Fibroblast of mammary gland (primary cell): Measurements from ENCODE around the gene EDN2.

Source experiments
- DNase-seq: peaks from one replicate; pipeline ENCODE4 v3.0.0-alpha.2; 2010; ENCODE audit warnings: low read depth
- H3K4me3 ChIP-seq: 2 replicates; pipeline ENCODE4 v1.5.1; 2011; ENCODE audit warnings: low read depth, mild to moderate bottlenecking, low read length, moderate library complexity; ENCODE audit not compliant: control insufficient read depth
- TF ChIP-seq, protein P1 (sequence below): conservative IDR thresholded peaks from 2 replicates; pipeline ENCODE4 v1.5.1; 2011; ENCODE audit warnings: low read depth, low read length, inconsistent platforms; ENCODE audit not compliant: control insufficient read depth, insufficient read depth

Gene EDN2

DNA sequence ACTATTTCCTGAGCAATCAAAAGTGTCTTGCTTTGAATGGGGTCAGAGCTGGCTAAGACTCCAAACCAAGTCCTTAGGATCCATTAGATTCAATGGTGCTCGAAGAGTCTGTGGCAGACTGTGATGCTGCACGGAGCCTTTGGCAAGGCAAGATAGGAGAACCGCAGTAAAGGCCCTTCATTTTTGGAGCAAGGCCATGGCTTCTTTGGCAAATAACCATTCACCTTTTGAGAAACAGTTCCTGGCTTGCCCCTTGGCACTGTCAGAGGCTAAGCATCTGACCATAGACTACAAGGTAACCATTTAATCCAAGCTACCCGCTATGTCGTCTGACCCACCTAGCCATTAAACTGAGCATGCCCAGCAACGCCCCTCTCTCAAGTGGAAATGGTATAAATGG is 45.2 kb downstream of the EDN2 start:
- H3K4me3 ChIP-seq = no peak overlapping the region
- TF ChIP-seq, protein P1, sequence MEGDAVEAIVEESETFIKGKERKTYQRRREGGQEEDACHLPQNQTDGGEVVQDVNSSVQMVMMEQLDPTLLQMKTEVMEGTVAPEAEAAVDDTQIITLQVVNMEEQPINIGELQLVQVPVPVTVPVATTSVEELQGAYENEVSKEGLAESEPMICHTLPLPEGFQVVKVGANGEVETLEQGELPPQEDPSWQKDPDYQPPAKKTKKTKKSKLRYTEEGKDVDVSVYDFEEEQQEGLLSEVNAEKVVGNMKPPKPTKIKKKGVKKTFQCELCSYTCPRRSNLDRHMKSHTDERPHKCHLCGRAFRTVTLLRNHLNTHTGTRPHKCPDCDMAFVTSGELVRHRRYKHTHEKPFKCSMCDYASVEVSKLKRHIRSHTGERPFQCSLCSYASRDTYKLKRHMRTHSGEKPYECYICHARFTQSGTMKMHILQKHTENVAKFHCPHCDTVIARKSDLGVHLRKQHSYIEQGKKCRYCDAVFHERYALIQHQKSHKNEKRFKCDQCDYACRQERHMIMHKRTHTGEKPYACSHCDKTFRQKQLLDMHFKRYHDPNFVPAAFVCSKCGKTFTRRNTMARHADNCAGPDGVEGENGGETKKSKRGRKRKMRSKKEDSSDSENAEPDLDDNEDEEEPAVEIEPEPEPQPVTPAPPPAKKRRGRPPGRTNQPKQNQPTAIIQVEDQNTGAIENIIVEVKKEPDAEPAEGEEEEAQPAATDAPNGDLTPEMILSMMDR = no peak
- DNase-seq = no peak

DNA sequence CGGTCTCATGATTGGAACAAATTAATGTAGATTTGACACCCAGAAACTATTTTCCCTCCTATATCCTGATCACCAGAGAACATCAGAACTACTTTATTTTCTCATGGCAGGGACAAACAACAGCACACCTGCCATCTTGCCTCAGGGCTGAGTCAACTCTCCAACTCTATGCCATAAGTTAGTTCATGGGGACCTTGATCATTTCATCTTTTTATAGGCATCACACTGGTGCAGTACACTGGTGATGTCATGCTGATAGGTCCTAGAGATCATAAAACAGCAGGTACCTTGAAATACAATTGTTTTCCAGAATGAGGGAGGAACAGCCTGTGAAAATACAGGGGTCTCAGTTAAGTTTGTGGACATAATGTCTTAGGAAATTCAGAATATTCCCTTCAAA is 45.8 kb downstream of the EDN2 start:
- DNase-seq = no peak
- no peak overlapping the region for H3K4me3 ChIP-seq
- TF ChIP-seq, protein P1 = no peak

DNA sequence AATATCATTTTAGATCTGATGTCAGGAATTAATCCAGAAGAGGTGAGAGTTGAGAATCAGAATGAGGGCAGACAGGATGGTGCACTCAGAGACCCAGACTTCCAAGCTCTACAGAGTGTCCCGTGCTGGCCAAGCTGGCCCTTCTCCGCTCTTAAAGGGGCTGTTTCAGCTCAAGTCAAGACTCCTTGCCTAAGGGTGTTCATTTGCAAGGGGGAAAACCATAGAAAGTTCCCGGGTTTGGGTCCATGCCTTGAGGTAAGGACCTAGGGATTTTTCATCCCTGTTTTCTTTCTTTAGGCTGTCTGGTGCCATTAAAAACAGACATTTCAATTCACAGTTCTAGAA is 47.5 kb downstream of the EDN2 start:
- TF ChIP-seq, protein P1 = no peak
- no peak overlapping the region for H3K4me3 ChIP-seq
- no peak for DNase-seq

DNA sequence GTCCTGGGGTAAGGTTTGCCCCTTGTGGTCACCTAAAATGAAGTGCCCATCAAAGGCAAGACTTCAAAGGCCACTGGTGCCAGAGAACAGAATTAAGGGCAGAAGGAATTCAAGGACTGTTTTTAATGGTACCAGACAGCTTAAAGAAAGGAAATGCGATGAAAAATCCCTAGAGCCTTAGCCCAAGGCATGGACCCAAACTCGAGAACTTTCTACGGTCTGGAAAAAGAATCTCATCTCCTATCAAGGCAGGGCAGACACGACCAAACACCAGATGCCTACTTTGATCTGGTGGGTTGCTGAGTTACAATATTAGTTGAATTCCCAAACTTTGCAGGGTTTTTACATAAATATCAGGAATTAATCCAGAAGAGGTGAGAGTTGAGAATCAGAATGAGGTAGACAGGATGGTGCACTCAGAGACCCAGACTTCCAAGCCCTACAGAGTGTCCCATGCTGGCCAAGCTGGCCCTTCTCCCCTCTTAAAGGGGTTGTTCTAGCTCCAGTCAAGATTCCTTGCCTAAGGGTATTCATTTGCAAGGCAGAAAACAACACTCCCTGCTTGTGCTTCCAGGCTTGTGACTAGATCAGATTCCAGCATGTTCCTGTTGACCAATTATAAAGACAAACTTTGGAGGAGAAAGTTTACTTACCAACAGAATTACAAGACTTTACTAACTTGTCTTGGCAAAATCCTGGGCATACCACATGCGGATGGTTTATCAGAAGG is 48.0 kb downstream of the EDN2 start:
- TF ChIP-seq, protein P1 = no peak
- no peak for DNase-seq
- no peak overlapping the region for H3K4me3 ChIP-seq

DNA sequence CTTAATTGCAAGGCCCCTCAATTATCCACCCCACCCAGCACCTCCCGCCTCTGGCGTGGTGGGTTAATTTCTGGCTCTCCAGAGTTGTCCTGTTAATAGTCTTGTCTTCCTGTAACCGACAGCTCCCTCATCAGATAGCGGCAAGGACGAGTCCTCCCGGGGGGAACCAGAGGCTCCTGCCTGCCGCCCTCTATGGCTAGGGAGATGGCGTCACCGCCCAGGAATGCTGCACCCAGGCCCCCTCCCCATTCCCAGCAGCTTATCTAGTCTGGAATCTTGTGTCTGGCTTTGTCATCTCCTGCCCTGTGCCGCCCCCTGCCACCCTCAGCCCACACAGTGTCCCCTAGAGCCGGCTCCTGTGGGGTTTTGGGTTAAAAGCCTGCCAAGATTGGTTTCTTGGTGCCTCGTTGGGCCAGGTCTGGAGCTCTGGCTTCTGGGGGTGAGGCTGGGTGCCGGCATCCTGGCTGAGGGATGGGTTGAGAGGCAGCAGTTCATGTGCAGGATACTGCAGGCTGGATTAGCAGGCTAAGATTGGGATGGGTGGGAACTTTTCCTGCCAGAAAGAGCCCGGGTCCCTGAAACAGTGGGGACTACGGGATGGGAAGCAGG is 48.8 kb downstream of the EDN2 start:
- H3K4me3 ChIP-seq = no peak overlapping the region
- TF ChIP-seq, protein P1 = no peak
- DNase-seq = no peak

DNA sequence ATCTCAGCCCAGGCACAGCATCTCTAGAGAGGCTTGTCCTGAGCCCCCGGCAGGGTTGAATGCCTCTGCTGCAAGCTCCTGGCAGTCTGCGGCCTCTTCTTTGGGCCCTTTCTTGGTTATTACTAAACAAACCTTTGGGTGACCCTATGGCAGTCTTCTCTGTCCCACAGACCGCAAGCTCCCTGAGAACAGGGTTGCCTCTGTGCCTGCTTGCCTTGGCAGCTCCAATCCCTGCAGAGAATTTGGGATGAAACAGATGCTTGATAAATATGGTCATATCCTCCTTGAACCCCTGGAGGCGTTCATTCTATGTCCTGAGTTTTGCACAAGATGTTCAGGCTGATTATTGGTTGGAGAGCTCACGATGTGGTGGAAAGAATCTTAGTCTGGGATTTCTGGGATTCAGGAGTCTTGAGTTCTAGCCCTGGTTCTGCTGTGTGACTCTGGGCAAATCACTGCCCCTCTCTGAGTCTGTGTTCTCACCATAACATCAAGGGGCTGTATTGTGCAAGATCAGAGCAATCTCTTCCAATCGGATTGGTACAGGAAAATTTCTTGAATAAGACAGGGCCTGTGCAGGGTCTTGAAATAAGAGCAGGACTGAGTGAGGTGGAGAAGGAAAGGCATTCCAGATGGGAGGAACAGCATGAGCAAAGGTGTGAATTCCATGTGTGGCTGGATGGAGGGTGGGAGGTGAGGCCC is 49.6 kb downstream of the EDN2 start:
- no peak overlapping the region for H3K4me3 ChIP-seq
- DNase-seq = no peak
- TF ChIP-seq, protein P1 = no peak
